Measurements from ENCODE around the gene PRR5L. TPM values are rescaled to one million over a fixed set of nuclear protein-coding genes. Genes with fewer than 3 reads are reported as not detected.

PRR5L gene
- total and polyA plus RNA-seq, 2 donors (not counting 1 experiment from before 2014, with no cell fraction given) = 4.0 to 5.9 TPM

DNA sequence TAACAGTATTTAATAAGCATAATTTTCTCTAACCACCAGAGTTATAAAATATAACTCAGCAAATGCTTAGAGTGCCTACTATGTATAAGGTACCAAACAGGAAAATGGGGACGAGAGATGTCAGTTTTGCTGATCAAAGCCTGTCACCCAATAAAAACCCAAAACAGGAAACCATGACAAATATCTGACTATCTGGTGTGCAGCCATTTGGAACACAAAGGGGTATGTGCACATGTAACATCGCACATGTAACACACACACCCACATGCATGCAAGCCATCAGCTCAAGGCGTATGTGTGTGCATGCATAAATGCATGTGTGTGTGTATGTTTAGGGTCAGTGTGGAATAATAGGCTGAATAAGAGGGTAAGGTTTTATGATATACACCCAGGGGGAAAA is 64.2 kb downstream of the PRR5L start:
- Histone ChIP-seq H3K36me3 (replicated peaks in 1 of 2; ENCODE audit: control extremely low read depth in 1 of 2, control insufficient read depth in 1 of 2, extremely low read depth in 1 of 2, insufficient read depth in 2 of 2, low read length in 1 of 2) (no peaks in the 10 kb centered on the region), H3K27ac (ENCODE audit: low read length in 2 of 2) (no peak overlapping the region), H3K4me2 (replicated peaks; ENCODE audit: low read depth, low read length, poor library complexity, severe bottlenecking) (peak overlapping the region; percentile 10), H3K4me3 (ENCODE audit: control extremely low read depth in 1 of 5, extremely low read depth in 1 of 5, insufficient read depth in 1 of 5, low read depth in 2 of 5, low read length in 4 of 5) (no peak overlapping the region), H4K20me1 (ENCODE audit: control insufficient read depth, insufficient read depth, low read length, poor library complexity, severe bottlenecking) (peaks cover 4% of the 10 kb centered on the region), H3K9me3 (ENCODE audit: control extremely low read depth in 1 of 3, control insufficient read depth in 2 of 3, insufficient read depth in 1 of 3, low read length in 2 of 3) (no peaks in the 10 kb centered on the region), H2AFZ (ENCODE audit: insufficient read depth, low read depth, low read length, poor library complexity, severe bottlenecking) (no peak overlapping the region), H3K79me2 (ENCODE audit: control insufficient read depth, insufficient read depth, low read length) (no peaks in the 10 kb centered on the region), H3K27me3 (replicated peaks in 1 of 4; ENCODE audit: control extremely low read depth in 1 of 4, control insufficient read depth in 3 of 4, insufficient read depth in 4 of 4, low read length in 3 of 4) (peaks cover 0 to 8% (median 7%) of the 10 kb centered on the region in 4 experiments), H3K4me1 (ENCODE audit: control insufficient read depth in 2 of 2, insufficient read depth in 2 of 2, low read length in 2 of 2) (peaks cover 43 to 45% of the 10 kb centered on the region in 2 donors), H3K9ac (ENCODE audit: low read length) (no peak overlapping the region)
- no peak for ATAC-seq (ENCODE audit: low read depth)
- H3K4me3 Mint-ChIP-seq = peak overlapping the region; percentile 23
- peaks cover 49% of the 10 kb centered on the region for H3K4me1 Mint-ChIP-seq
- no peak overlapping the region for H3K27ac Mint-ChIP-seq
- ChIA-PET POLR2A (no interaction called here), CTCF (no interaction called here)
- H3K9me3 Mint-ChIP-seq (ENCODE audit: insufficient read depth) = no peaks in the 10 kb centered on the region
- 0% methylated on average over 1 of the region's 3 CpGs for WGBS (ENCODE audit: insufficient coverage)
- peaks cover 32% of the 10 kb centered on the region for H3K27me3 Mint-ChIP-seq
- no peak for TF ChIP-seq EZH2 (IDR thresholded peaks at IDR 0.05; ENCODE audit: borderline replicate concordance, insufficient read depth, low read depth, low read length, poor library complexity, severe bottlenecking)
- TF ChIP-seq, protein P1, sequence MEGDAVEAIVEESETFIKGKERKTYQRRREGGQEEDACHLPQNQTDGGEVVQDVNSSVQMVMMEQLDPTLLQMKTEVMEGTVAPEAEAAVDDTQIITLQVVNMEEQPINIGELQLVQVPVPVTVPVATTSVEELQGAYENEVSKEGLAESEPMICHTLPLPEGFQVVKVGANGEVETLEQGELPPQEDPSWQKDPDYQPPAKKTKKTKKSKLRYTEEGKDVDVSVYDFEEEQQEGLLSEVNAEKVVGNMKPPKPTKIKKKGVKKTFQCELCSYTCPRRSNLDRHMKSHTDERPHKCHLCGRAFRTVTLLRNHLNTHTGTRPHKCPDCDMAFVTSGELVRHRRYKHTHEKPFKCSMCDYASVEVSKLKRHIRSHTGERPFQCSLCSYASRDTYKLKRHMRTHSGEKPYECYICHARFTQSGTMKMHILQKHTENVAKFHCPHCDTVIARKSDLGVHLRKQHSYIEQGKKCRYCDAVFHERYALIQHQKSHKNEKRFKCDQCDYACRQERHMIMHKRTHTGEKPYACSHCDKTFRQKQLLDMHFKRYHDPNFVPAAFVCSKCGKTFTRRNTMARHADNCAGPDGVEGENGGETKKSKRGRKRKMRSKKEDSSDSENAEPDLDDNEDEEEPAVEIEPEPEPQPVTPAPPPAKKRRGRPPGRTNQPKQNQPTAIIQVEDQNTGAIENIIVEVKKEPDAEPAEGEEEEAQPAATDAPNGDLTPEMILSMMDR (IDR thresholded peaks at IDR 0.05) = no peak
- intact Hi-C loops (cut with micrococcal nuclease) = no loop called here
- no peak for DNase-seq

DNA sequence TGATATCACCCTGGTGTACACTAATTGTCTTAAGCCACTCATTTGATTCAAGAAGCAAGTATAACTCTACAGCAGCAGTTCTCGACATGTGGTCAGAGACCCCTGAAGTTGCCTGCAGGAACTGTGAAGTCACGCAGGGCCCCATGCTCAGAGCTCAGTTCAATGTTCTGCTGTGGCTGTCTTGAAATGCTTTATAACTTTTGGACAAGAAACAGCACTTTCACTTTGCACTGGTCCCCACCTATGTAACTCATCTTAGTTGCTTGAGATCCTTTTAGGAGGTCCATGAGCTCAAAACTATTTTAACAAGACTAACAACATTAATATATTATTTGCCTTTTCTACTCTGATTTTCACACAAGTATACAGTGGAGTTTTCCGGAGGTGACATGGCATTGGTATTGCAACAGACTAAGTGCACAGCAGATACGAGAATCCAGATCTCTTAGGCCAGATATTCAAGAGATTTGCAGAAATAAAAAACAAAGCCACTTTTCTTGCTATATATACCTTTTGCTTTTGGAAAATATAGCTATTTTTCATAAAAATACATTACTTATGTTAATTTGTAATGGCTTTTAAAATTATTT is 64.8 kb downstream of the PRR5L start:
- POLR2A ChIA-PET = no interaction called here
- Histone ChIP-seq H2AFZ (ENCODE audit: insufficient read depth, low read depth, low read length, poor library complexity, severe bottlenecking) (no peak overlapping the region), H3K27me3 (replicated peaks in 1 of 4; ENCODE audit: control extremely low read depth in 1 of 4, control insufficient read depth in 3 of 4, insufficient read depth in 4 of 4, low read length in 3 of 4) (peaks cover 0 to 8% (median 7%) of the 10 kb centered on the region in 4 experiments), H4K20me1 (ENCODE audit: control insufficient read depth, insufficient read depth, low read length, poor library complexity, severe bottlenecking) (peaks cover 4% of the 10 kb centered on the region), H3K4me1 (ENCODE audit: control insufficient read depth in 2 of 2, insufficient read depth in 2 of 2, low read length in 2 of 2) (peaks cover 37 to 39% of the 10 kb centered on the region in 2 donors), H3K4me3 (ENCODE audit: control extremely low read depth in 1 of 5, extremely low read depth in 1 of 5, insufficient read depth in 1 of 5, low read depth in 2 of 5, low read length in 4 of 5) (no peak overlapping the region), H3K9me3 (ENCODE audit: control extremely low read depth in 1 of 3, control insufficient read depth in 2 of 3, insufficient read depth in 1 of 3, low read length in 2 of 3) (no peaks in the 10 kb centered on the region), H3K36me3 (replicated peaks in 1 of 2; ENCODE audit: control extremely low read depth in 1 of 2, control insufficient read depth in 1 of 2, extremely low read depth in 1 of 2, insufficient read depth in 2 of 2, low read length in 1 of 2) (no peaks in the 10 kb centered on the region), H3K4me2 (replicated peaks; ENCODE audit: low read depth, low read length, poor library complexity, severe bottlenecking) (peak overlapping the region; percentile 10), H3K27ac (ENCODE audit: low read length in 2 of 2) (no peak overlapping the region), H3K79me2 (ENCODE audit: control insufficient read depth, insufficient read depth, low read length) (no peaks in the 10 kb centered on the region), H3K9ac (ENCODE audit: low read length) (no peak overlapping the region)
- Mint-ChIP-seq H3K4me3 (no peak overlapping the region), H3K9me3 (ENCODE audit: insufficient read depth) (no peaks in the 10 kb centered on the region), H3K4me1 (peaks cover 46% of the 10 kb centered on the region), H3K27ac (no peak overlapping the region), H3K27me3 (peaks cover 33% of the 10 kb centered on the region)
- DNase-seq (no peak), ATAC-seq (ENCODE audit: low read depth) (no peak)
- WGBS (ENCODE audit: insufficient coverage) = 17% methylated on average over 2 of the region's 4 CpGs
- TF ChIP-seq EZH2 (IDR thresholded peaks at IDR 0.05; ENCODE audit: borderline replicate concordance, insufficient read depth, low read depth, low read length, poor library complexity, severe bottlenecking) = no peak
- TF ChIP-seq, protein P1 (IDR thresholded peaks at IDR 0.05) = no peak
- intact Hi-C loops (cut with micrococcal nuclease) = no loop called here
- CTCF ChIA-PET = interaction anchor here (1.0 kb wide), 1 partner anchor 132 kb away, joined by 3 read pairs; no protein-coding TSS in a partner anchor
